GM21529 (cell line): Measurements from ENCODE around the gene PES1.
"Not testable (repeated sequence)": the region's sequence is repeated elsewhere in the genome, so short reads cannot be mapped to it uniquely, and the experiment has no call there.

Experiments
- ATAC-seq: cut with Tn5 transposase; IDR thresholded peaks from one replicate; pipeline ENCODE4 v1.9.1; 2021; ENCODE audit not compliant: unreplicated experiment

The PES1 gene

GRCh38 chr22:30591588-30592359 is at the start of gene PES1:
TSS of gene PES1 (minus strand) at chr22:30591910. CDS start at chr22:30591833, 77 bp downstream.
- peak; percentile 97 for ATAC-seq

GRCh38 chr22:30640839-30641430 is 49.2 kb upstream of the PES1 start:
- ATAC-seq = no peak

GRCh38 chr22:30640361-30640760 is 48.7 kb upstream of the PES1 start:
- ATAC-seq = no peak

GRCh38 chr22:30637701-30638114 is 46.0 kb upstream of the PES1 start:
- no peak for ATAC-seq

- ATAC-seq = no peak
Observed at GRCh38 chr22:30636226-30637077, 44.7 kb upstream of the PES1 start.

DNA sequence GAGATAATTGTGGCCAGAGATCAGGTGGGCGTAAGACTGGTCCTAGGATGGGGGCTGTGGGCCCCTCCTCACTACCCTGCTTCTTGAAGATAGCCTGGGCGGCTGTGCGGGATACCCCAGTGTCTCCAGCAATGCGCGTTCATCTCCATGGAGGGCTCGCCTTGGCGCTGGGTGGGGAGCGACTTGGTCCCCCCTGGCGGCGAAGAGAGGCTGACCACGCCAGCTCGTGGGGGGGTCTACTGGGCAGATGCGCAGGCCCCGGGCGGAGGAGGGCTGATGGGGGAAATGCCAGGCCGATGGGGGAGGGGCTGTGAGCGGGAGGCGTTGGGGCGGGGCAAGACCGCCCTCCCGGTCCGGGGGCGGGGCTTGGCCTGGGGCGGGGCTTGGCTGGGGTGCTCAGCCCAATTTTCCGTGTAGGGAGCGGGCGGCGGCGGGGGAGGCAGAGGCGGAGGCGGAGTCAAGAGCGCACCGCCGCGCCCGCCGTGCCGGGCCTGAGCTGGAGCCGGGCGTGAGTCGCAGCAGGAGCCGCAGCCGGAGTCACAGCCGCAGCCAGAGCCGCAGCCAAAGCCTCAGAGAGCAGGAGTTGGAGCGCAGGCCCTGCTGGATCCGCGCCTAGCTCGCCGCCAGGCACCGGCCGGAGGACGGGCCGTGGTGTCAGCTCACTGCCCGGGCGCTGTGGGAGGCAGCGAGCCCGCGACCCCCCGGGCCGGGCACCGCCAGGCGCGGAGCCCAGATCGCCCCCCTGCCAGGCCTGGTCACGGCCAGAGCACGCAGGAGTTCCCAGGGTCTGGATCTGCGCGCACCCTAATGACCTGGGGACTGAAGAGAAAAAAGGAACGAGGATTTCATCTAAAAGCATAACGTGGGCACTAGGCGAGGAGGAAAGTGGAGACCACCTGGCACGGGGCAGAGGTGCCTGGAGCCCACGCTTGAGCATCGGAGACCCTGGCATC is 43.8 kb upstream of the PES1 start, which contains the start of gene SLC35E4:
SLC35E4 (plus strand) TSS at position 509 of the 953 bp plus-strand sequence. CDS start 670 bp downstream, outside the sequence.
- ATAC-seq = peak; percentile 62

DNA sequence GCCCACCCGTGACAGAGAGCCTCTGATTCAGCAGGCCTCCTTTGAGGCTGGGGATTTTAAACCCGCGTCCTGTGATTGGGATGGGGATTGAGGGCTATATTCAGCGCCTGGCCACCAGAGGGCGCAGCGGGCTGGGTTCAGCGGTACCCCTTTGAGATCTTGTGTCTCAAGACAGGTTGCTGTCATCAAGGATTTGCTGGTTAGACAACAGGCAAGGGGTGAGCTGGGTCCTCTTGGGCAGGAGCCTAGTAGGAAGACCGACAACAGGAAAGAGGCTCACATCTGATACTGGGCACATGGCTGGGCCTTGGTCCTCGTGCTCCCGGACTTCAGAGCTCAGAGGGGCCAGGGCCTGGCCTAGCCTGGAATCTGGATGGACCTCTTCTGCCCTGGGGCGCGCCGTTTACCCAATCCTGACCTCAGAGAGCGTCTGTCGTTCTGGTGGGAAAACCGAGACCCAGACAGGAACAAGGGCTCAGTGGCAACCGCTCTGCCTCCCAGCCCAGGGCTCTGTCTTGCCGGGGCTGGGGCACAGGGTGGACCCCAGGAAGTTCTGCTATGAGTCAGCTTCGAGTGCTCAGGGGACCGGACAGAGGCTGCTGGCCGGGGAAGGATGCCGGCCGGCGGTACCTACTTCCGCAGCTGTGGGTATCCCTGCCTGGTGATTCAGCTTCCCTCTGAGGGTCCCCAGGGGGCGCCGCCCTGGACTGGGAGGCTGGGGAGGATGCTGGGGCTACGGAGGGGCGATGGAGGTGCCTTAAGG is 42.9 kb upstream of the PES1 start:
- peak; percentile 64 for ATAC-seq

DNA sequence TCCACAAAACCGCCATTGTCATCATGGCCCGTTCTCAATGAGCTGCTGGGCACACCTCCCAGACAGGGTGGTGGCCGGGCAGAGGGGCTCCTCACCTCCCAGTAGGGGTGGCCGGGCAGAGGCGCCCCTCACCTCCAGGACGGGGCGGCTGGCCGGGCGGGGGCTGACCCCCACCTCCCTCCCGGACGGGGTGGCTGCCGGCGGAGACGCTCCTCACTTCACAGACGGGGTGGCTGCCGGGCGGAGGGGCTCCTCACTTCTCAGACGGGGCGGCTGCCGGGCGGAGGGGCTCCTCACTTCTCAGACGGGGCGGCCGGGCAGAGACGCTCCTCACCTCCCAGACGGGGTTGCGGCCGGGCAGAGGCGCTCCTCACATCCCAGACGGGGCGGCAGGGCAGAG is 39.8 kb upstream of the PES1 start:
- not testable (repeated sequence) for ATAC-seq

- no peak for ATAC-seq
Observed at GRCh38 chr22:30628491-30628890, 36.8 kb upstream of the PES1 start.

DNA sequence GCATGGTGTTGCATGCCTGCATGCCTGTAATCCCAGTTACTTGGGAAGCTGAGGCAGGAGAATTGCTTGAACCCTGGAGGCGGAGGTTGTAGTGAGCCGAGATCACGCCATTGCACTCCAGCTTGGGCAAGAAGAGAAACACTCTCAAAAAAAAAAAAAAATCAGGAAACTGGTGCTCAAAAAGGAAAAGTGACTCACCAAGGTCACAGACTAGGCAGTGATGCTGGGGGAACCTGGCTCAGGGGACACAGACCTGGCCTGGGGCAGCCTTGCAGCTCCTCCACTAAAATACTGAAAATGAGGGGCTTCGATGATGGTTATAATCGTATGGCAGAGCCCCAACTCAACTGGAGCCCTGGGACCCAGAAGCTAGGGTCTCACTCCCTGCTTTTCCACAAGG is 35.8 kb upstream of the PES1 start:
- no peak for ATAC-seq

DNA sequence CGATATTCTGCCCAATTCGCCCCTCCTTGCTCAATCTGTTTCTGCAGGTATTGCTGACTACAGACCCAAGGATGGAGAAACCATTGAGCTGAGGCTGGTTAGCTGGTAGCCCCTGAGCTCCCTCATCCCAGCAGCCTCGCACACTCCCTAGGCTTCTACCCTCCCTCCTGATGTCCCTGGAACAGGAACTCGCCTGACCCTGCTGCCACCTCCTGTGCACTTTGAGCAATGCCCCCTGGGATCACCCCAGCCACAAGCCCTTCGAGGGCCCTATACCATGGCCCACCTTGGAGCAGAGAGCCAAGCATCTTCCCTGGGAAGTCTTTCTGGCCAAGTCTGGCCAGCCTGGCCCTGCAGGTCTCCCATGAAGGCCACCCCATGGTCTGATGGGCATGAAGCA is 34.7 kb upstream of the PES1 start:
- ATAC-seq = no peak

DNA sequence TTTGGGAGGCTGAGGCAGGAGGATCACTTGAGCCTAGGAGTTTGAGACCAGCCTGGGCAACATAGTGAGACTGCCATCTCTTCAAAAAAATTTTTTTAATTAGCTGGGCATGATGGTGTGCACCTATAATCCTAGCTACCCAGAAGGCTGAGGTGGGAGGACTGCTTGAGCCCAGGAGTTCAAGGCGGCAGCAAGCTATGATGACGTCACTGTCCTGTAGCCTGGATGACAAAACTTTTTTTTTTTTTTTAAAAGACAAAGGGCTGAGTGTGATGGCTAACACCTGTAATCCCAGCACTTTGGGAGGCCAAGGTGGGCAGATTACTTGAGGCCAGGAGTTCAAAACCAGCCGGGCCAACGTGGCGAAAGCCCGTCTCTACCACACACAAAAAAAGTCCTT is 28.2 kb upstream of the PES1 start:
- not testable (repeated sequence) for ATAC-seq

- no peak for ATAC-seq
Observed at GRCh38 chr22:30617819-30618218, 26.1 kb upstream of the PES1 start.

DNA sequence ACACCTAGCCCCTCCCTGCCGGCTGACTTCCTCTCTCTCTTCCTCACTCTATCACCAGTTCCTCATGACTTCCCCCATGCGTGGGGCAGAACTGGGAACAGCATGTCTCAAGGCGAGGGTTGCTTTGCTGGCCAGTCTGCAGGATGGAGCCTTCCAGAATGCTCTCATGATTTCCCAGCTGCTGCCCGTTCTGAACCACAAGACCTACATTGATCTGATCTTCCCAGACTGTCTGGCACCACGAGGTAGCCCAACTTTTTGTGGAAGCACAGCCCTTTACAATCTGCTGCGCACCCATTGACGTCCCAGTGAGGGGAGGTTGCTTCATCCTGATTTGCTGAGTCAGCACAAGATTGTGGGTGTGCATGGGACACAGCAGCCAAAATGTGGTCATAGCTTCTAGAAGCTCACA is 23.8 kb upstream of the PES1 start:
- ATAC-seq = no peak

GRCh38 chr22:30614879-30615278 is 23.2 kb upstream of the PES1 start:
- no peak for ATAC-seq

DNA sequence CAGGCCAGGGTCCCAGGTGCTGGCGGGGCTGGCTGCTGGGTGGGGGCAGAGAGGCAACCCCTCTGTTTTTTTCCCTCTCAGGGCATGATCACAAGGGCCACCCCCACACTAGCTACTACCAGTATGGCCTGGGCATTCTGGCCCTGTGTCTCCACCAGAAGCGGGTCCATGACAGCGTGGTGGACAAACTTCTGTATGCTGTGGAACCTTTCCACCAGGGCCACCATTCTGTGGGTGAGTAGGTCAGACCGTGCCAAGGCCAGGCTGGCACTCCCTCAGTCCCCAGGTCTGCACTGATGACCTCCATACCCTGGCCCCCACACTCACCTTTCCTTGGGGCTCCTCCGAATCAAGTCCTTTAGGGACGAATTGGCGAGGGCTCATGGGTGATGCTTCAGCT is 22.6 kb upstream of the PES1 start:
- no peak for ATAC-seq

GRCh38 chr22:30612789-30613188 is 21.1 kb upstream of the PES1 start:
- no peak for ATAC-seq

DNA sequence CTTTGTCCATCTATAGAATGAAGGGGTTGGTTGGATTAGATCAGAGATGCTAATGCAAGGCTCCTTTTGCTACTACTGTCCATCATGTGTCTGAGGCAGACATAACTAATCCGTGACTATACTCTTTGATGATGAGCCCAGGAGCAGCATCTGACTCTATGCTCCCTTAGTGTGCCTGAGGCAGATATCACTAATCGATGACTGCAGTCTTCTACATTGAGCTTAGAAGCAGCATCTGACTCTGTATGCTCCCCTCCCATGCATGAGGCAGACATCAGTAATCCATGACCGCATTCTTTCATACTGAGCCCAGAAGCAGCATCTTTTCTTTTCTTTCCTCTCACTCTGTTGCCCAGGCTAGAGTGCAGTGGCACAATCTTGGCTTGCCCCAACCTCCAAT is 19.5 kb upstream of the PES1 start:
- no peak for ATAC-seq

DNA sequence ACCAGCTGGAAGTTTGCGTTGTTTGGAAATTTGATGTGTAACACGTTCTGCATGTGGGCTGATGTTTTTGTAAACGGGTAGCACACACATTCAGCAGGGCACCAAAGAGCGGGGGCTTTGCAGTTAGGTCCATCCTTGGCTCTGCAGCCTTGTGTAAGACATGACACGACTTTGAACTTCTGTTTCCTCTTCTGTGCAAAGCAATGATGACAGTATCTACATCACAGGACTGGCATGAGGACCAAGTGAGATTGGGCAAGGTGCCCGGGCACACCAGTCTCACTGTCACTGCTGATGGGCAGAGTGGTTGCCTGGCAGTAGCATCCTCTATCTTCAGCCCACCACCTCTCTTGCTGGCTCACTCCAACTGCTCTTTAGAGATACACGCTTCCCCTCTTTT is 18.6 kb upstream of the PES1 start:
- ATAC-seq = no peak
